GM18868 (cell line): ENCODE data around the gene NUDCD3.

Experiments used
- ATAC-seq: cut with Tn5 transposase; IDR thresholded peaks from one replicate; pipeline ENCODE4 v1.9.1; 2021; ENCODE audit warnings: mild to moderate bottlenecking, moderate library complexity; ENCODE audit not compliant: unreplicated experiment

Gene NUDCD3

DNA sequence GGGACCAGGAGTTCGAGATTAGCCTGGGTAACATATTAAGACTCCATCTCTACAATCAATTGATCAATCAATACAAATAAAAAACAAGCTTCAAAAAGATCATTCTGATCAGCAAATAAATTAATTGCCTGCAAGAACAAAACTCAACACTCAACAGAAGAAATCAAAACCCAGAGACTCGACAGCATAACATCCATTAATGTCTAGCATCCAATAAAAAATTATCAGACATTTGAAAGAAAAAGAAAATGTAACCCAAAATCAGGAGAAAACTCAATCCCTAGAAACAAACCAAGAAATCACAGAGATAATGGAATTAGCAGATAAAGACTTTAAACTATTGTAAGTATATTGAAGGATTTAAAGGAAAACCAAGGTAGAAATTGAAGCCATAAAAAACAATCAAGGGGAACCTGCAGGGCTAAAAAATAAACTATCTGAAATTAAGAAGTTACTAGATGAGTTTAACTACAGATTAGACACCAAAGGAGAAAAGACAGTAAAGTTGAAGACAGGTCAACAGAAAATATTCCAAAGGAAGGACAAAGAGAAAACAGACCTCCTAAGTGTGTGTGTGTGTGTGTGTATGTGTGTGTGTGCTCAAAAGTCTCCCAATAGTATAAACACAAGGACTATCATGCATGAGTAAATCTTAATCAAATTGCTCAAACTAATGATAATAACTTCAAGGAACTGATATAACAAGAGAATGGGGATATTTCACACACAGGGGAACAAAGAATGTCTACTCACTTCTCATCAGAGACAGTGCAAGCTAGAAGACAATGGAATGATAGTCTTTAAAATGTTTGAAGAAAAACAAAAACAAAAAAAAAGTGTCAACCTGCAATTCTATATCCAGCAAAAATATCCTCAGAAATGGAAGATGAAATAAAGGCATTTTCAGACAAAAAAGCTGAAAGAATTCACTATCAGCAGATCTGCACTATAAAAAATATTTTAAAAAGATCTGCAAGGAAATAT is 7.7 kb downstream of the NUDCD3 start:
- no peak for ATAC-seq

DNA sequence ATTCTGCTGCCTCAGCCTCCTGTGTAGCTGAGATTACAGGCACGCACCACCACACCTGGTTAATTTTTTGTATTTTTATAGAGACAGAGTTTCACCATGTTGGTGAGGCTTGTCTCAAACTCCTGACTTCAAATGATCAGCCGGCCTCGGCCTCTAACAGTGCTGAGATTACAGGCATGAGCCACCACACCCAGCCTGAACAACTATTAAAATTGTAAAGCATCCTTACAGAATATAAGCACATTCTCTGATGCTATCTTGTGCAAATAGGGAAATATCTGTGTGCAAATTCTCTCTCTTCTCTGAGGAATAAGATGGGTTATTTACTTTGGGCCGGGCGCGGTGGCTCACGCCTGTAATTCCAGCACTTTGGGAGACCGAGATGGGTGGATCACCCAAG is 12.5 kb downstream of the NUDCD3 start:
- ATAC-seq: no peak

GRCh38 chr7:44477063-44477830 is 13.2 kb downstream of the NUDCD3 start:
- peak; percentile 83 for ATAC-seq

- no peak for ATAC-seq
These were observed 14.1 kb downstream of the NUDCD3 start for GRCh38 chr7:44476313-44476712.

DNA sequence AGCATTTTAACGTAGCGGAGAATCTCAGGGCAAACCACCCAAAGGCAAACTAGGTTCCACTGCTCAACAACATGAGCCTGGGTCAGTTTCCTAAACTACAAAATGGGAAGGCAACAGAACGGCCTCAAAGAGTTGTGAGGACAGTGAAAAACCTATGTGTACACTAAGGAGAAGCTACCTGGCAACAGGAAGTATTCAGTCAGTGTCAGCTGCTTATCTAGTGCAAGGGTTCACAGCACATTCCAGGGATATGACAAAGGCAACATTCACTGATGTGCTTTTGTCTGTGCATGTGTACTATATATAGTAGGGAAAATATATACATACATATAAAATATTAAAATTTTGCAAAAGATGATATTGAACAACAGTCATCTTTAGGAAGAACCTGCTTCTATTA is 17.2 kb downstream of the NUDCD3 start:
- no peak for ATAC-seq

DNA sequence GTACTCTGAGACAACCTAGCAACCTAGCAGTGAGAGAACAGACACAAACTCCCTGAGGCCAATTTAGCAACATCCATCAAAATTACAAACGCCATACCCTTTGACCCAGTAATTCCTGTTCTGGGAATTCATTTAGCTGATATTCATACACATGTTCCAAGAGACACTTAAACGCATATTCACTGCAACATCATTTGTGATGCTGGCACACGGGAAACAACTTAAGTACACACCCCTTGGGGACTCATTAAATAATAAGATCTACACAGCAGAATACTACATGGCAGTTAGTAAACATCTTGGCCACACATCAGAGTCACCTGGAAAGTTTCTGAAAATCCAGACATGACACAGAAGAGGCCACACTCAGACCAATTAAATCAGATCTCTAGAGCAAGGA is 17.6 kb downstream of the NUDCD3 start:
- ATAC-seq: no peak

DNA sequence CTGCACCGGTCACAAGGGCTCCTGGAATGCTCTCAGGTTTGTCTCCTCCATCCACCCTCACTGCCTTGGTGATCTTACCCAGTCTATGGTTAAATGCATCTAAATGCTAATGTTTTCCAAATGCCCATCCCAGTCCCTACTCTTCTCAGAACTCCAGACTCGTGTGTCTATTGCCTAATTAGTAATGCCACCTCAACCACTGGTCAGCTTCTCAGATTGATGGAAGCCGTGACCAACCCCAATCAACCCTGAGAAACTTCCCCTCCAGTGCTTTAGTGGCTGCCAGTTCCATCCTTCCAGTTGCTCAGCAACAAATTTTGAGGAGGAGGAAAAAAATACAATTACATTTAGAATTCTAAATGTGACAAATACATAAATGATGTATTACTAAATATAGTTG is 18.6 kb downstream of the NUDCD3 start:
- ATAC-seq: no peak

GRCh38 chr7:44471436-44471835 is 19.0 kb downstream of the NUDCD3 start:
- no peak for ATAC-seq

DNA sequence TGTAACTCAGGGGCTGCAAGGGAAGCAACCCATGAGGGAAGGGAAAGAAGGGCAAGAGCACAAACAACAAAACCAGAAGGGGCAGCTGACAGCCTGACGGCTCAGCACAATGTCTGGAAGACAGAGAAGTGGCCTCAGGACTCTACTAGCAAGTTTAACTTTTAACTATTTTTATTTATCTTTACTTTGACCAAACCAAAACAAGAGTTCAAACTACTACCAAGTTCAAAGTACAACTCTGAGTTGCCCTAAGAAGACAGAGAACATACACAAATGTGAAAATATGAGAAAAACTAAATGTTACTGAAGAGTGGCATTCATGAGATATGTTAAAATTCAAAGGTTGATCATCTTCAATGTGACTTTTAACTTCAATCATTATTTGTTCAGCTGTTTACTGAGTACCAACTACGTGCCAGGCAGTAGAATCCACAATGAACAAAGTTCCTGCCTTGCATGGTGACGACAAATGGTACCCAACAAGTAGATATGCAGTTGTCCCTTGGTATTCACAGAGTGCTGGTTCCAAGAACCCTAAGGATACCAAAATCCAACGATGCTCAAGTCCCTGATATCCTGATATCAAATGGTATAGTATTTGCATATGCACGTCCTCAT is 19.7 kb downstream of the NUDCD3 start:
- no peak for ATAC-seq

DNA sequence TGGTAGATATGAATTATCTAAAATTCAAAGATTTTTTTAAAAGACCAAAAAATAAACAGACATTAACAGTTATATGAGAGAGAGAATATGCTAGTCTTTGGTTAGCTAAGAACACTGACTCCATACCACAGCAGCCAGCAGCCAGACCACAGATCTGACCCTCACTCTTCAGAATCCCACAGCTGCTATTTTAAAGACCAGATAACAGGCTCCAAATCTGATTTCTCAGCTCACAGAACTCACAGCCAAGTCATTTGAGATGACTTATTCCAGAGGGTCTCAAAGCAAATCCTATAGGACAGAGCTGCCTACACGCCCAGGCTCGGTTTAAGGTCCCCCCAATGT is 20.4 kb downstream of the NUDCD3 start:
- no peak for ATAC-seq

DNA sequence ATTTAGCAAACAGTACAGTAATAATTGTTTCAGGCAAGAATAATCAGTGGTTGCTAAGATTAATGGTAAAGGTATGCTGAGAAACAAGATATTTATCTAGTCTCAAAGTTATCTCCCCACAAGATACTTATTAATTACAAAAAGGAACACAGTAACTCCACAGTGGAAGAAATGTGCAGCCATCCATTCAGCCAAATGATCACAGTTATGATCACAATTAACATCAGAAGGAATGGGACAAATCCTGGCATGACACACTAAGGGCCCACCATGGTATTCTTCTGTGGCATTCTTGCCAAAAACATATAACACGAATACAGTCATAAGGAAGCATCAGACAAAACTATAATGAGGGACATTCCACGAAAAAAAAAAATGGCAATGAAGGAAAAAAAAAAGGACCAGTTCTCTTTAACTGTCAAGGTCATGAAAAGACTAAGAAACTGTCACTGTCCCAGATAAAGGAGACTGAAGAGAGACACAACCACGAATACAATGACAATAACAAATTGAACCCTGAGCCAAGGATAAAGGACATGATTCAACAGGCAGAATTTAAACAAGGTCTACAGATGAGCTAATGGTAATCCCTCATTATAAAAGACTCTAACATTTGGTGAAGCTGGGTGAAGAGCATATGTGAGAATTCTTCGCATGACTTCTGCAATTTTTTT is 20.9 kb downstream of the NUDCD3 start:
- no peak for ATAC-seq

- ATAC-seq: no peak
These were observed 23.3 kb downstream of the NUDCD3 start for GRCh38 chr7:44467217-44467548.

- ATAC-seq: no peak
These were observed 23.9 kb downstream of the NUDCD3 start for GRCh38 chr7:44466300-44467216.

DNA sequence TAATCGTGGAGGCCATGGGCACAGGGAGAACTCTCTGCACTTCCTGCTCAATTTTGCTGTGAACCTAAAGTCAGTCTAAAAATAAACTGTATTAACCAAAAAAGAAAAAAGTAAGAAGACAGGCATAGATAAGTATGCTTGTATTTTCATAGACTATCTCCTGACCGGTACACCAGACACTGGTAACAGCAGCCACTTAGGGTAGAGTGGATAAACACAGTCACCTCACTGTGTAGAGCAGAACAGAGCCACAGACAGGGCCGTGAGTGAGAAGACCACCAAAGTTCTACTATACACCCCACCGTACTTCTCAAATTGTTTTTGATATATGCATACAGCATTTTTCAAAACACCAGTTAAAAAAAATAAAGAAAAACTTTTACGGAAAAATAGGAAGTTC is 25.0 kb downstream of the NUDCD3 start:
- no peak for ATAC-seq

DNA sequence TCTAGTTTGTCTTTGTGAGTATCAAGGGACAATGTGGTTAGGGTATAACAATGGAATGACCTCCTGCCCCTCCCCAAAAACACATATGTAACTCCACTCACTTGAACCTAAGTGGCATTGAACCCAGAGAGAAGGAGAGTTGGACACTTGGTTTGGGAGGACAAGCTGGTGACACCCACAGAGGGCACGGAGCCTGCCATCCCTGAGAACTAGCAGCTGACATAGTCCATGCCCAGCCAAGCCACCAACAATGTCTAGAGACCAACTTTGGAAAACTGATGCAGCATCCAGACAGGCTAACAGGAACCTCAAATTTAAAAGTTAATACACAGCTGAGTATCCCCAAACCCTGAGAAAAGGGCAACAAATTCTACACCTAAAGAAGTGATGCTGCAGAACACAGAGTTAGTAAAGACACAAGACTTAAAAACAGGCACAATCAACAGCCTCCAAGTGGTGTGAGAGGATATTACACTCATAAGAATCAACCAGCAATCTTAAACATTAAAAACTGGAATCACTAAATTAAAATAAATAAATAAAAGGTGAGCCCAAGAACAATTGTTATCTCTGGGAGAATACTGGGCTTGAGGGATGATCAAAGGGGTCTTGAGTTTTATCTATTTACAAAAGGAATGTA is 27.2 kb downstream of the NUDCD3 start:
- no peak for ATAC-seq

- no peak for ATAC-seq
These were observed 29.1 kb downstream of the NUDCD3 start for GRCh38 chr7:44461387-44461786.

GRCh38 chr7:44460325-44460724 is 30.1 kb downstream of the NUDCD3 start:
- peak; percentile 97 for ATAC-seq

GRCh38 chr7:44455155-44455554 is 35.3 kb downstream of the NUDCD3 start:
- no peak for ATAC-seq

GRCh38 chr7:44454348-44454747 is 36.1 kb downstream of the NUDCD3 start:
- ATAC-seq: no peak

- ATAC-seq: no peak
These were observed 39.3 kb downstream of the NUDCD3 start for GRCh38 chr7:44451123-44451522.
